Astrocyte (in vitro differentiated cells and primary cell): ENCODE results near the gene TBX4. TPM values are rescaled to one million over a fixed set of nuclear protein-coding genes. Genes with fewer than 3 reads are reported as not detected.

Source experiments
- DNase-seq: peaks from one replicate; pipeline ENCODE4 v3.0.0-alpha.2; 2010; ENCODE audit warnings: low read depth
- FAIRE-seq: peaks from 2 replicates; lab custom pipeline; 2011; peaks lifted over from hg19 to GRCh38; lab: Jason Lieb, UNC
- H2AFZ ChIP-seq: 2 replicates; pipeline ENCODE4 v1.6.0; 2012; ENCODE audit warnings: low read depth, low read length, inconsistent platforms
- H3K27ac ChIP-seq: 2 replicates; pipeline ENCODE4 v1.5.1; 2011; ENCODE audit warnings: low read depth, low read length, inconsistent platforms
- H3K27me3 ChIP-seq: 2 replicates; pipeline ENCODE4 v1.6.0; 2011; ENCODE audit warnings: low read length, inconsistent platforms; ENCODE audit not compliant: insufficient read depth
- H3K36me3 ChIP-seq: 2 replicates; pipeline ENCODE4 v1.5.1; 2011; ENCODE audit warnings: low read length, inconsistent platforms; ENCODE audit not compliant: insufficient read depth
- H3K4me1 ChIP-seq: 2 replicates; pipeline ENCODE4 v1.5.1; 2011; ENCODE audit warnings: low read length, inconsistent platforms; ENCODE audit not compliant: insufficient read depth
- H3K4me2 ChIP-seq: 2 replicates; pipeline ENCODE4 v1.6.0; 2012; ENCODE audit warnings: low read length, inconsistent platforms
- H3K4me3 ChIP-seq: 2 replicates; pipeline ENCODE4 v1.5.1; 2011; ENCODE audit warnings: low read depth, mild to moderate bottlenecking, low read length, inconsistent platforms; ENCODE audit not compliant: insufficient read depth
- H3K79me2 ChIP-seq: 2 replicates; pipeline ENCODE4 v1.6.0; 2012; ENCODE audit warnings: mild to moderate bottlenecking, low read length, inconsistent platforms; ENCODE audit not compliant: insufficient read depth
- H3K9ac ChIP-seq: 2 replicates; pipeline ENCODE4 v1.6.0; 2012; ENCODE audit warnings: mild to moderate bottlenecking, low read length, inconsistent platforms
- H3K9me3 ChIP-seq: 2 replicates; pipeline ENCODE4 v1.5.1; 2012; ENCODE audit warnings: low read depth, mild to moderate bottlenecking, low read length, inconsistent platforms; ENCODE audit not compliant: insufficient read depth
- H4K20me1 ChIP-seq: 2 replicates; pipeline ENCODE4 v1.6.0; 2012; ENCODE audit warnings: low read length, inconsistent platforms; ENCODE audit not compliant: insufficient read depth
- H3K27ac Mint-ChIP-seq: one replicate; pipeline ENCODE4 v1.8.0; 2021; ENCODE audit warnings: mild to moderate bottlenecking, mixed read lengths; ENCODE audit not compliant: unreplicated experiment
- H3K27me3 Mint-ChIP-seq: one replicate; pipeline ENCODE4 v1.8.0; 2021; ENCODE audit warnings: low read depth, mixed read lengths; ENCODE audit not compliant: unreplicated experiment
- H3K36me3 Mint-ChIP-seq: one replicate; pipeline ENCODE4 v1.8.0; 2021; ENCODE audit warnings: low read depth, mixed read lengths; ENCODE audit not compliant: unreplicated experiment
- H3K4me1 Mint-ChIP-seq: one replicate; pipeline ENCODE4 v1.8.0; 2021; ENCODE audit warnings: low read depth, mixed read lengths; ENCODE audit not compliant: unreplicated experiment
- H3K4me3 Mint-ChIP-seq: one replicate; pipeline ENCODE4 v1.8.0; 2021; ENCODE audit warnings: mild to moderate bottlenecking, moderate library complexity, mixed read lengths; ENCODE audit not compliant: unreplicated experiment
- H3K9me3 Mint-ChIP-seq: one replicate; pipeline ENCODE4 v1.8.0; 2021; ENCODE audit warnings: mild to moderate bottlenecking, mixed read lengths; ENCODE audit not compliant: unreplicated experiment
- CTCF ChIP-seq: IDR thresholded peaks from 2 replicates; pipeline ENCODE4 v1.5.1; 2011; ENCODE audit warnings: low read depth, mild to moderate bottlenecking, inconsistent platforms, low read length, moderate library complexity; ENCODE audit not compliant: insufficient read depth
- EZH2 ChIP-seq: IDR thresholded peaks from 2 replicates; pipeline ENCODE4 v1.6.1; 2012; ENCODE audit warnings: mild to moderate bottlenecking, low read length, inconsistent platforms; ENCODE audit not compliant: insufficient read depth
- total RNA-seq: library from RNA; stranded (reverse); gene quantifications from 2 replicates; pipeline ENCODE4 v1.2.1, GENCODE V29; 2021

TBX4 gene
- total RNA-seq, 1 donor from 2014 or later: 0.14 TPM

- peak; percentile 33 for DNase-seq
- peak overlapping the region; percentile 8 for H3K27ac ChIP-seq
- Mint-ChIP-seq H3K4me3 (no peak overlapping the region), H3K27me3 (peaks cover 3% of the 10 kb centered on the region), H3K36me3 (no peaks in the 10 kb centered on the region), H3K4me1 (peaks cover 19% of the 10 kb centered on the region), H3K27ac (no peak overlapping the region), H3K9me3 (no peaks in the 10 kb centered on the region)
- peak overlapping the region; percentile 11 for H3K4me3 ChIP-seq
- H3K9ac ChIP-seq: no peak overlapping the region
- peak overlapping the region; percentile 66 for H3K4me2 ChIP-seq
- peaks cover 3% of the 10 kb centered on the region for H3K27me3 ChIP-seq
- H3K79me2 ChIP-seq: no peaks in the 10 kb centered on the region
- H2AFZ ChIP-seq: peak overlapping the region; percentile 28
- no peaks in the 10 kb centered on the region for H3K36me3 ChIP-seq
- peaks cover 3% of the 10 kb centered on the region for H3K4me1 ChIP-seq
- H3K9me3 ChIP-seq: no peaks in the 10 kb centered on the region
- TF ChIP-seq EZH2 (no peak), CTCF (no peak)
- no peaks in the 10 kb centered on the region for H4K20me1 ChIP-seq
- FAIRE-seq: no peak
Observed at GRCh38 chr17:61495161-61495857, 43.1 kb downstream of the TBX4 start.

GRCh38 chr17:61496174-61496956, 44.1 kb downstream of the TBX4 start:
- peaks cover 19% of the 10 kb centered on the region for H3K4me1 Mint-ChIP-seq
- Histone ChIP-seq H3K9ac (no peak overlapping the region), H3K4me1 (peaks cover 3% of the 10 kb centered on the region), H3K27ac (no peak overlapping the region), H3K4me3 (no peak overlapping the region), H2AFZ (no peak overlapping the region), H3K4me2 (no peak overlapping the region), H3K27me3 (peaks cover 3% of the 10 kb centered on the region), H3K79me2 (no peaks in the 10 kb centered on the region), H4K20me1 (no peaks in the 10 kb centered on the region), H3K9me3 (no peaks in the 10 kb centered on the region), H3K36me3 (no peaks in the 10 kb centered on the region)
- FAIRE-seq (no peak), DNase-seq (no peak)
- no peak overlapping the region for H3K27ac Mint-ChIP-seq
- TF ChIP-seq EZH2 (no peak), CTCF (no peak)
- peaks cover 2% of the 10 kb centered on the region for H3K27me3 Mint-ChIP-seq
- H3K36me3 Mint-ChIP-seq: no peaks in the 10 kb centered on the region
- H3K4me3 Mint-ChIP-seq: no peak overlapping the region
- no peaks in the 10 kb centered on the region for H3K9me3 Mint-ChIP-seq
